ENCODE measurements around the gene ARID1B. TPM values are rescaled to one million over a fixed set of nuclear protein-coding genes. Genes with fewer than 3 reads are reported as not detected.

The ARID1B gene
- total RNA-seq, 2 experiments from 2014 or later = 90.1 to 164 TPM

DNA sequence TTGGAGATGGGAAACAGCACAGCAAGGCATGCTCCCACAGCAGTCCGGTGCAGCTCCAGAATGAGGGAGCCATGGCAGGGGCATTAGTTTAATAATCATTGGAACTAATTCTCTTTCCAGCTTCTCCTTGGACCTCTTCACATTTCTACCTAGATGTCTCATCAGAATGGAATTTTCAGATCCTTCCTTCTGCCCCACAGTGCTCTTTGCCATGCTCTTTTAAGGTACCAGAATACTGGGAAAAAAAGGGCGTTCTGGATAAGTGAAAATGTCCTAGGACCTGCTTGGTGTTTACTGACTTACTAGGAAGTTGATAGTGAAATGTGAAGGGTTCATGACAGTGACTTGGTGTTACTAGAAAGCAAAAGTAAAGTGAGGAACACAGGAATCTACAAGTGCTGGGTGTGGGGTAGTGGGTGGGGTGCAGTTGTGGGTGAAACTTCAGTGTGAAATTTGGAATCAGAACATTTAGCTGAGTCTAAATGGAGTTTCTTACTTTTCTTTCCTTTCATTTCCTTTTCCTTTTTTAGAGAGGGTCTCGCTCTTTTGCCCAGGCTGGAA is 207.1 kb downstream of the ARID1B start:
- intact Hi-C loops (cut with micrococcal nuclease; ENCODE audit: unreplicated experiment) = no loop called here
- no peaks in the 10 kb centered on the region for H3K36me3 ChIP-seq (ENCODE audit: insufficient read depth, low read length)
- no peak for DNase-seq (ENCODE audit: low spot score)
- H3K27ac ChIP-seq (ENCODE audit: low read depth, low read length, poor library complexity, severe bottlenecking) = no peak overlapping the region
- H2AFZ ChIP-seq (ENCODE audit: low read length) = no peak overlapping the region
- POLR2A ChIA-PET = interaction anchor here (0.6 to 4.5 kb wide), 4 partner anchors 8 to 703 kb away, joined by 4 to 19 read pairs (median 5); no protein-coding TSS in a partner anchor
- H3K9me2 ChIP-seq (ENCODE audit: insufficient read depth, low read length) = no peaks in the 10 kb centered on the region
- H3K4me1 ChIP-seq (ENCODE audit: insufficient read depth, low read length, poor library complexity, severe bottlenecking) = peaks cover 93% of the 10 kb centered on the region
- TSS peak; percentile 27 for BruUV-seq (replicated peaks)
- H4K20me1 ChIP-seq (ENCODE audit: insufficient read depth, low read length) = no peaks in the 10 kb centered on the region
- CTCF ChIA-PET (ENCODE audit: unreplicated experiment) = no interaction called here
- TF ChIP-seq EZH2phosphoT487 (IDR thresholded peaks at IDR 0.05; ENCODE audit: borderline replicate concordance, low read depth, low read length) = no peak
- TF ChIP-seq, protein P1, sequence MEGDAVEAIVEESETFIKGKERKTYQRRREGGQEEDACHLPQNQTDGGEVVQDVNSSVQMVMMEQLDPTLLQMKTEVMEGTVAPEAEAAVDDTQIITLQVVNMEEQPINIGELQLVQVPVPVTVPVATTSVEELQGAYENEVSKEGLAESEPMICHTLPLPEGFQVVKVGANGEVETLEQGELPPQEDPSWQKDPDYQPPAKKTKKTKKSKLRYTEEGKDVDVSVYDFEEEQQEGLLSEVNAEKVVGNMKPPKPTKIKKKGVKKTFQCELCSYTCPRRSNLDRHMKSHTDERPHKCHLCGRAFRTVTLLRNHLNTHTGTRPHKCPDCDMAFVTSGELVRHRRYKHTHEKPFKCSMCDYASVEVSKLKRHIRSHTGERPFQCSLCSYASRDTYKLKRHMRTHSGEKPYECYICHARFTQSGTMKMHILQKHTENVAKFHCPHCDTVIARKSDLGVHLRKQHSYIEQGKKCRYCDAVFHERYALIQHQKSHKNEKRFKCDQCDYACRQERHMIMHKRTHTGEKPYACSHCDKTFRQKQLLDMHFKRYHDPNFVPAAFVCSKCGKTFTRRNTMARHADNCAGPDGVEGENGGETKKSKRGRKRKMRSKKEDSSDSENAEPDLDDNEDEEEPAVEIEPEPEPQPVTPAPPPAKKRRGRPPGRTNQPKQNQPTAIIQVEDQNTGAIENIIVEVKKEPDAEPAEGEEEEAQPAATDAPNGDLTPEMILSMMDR (conservative IDR thresholded peaks at IDR 0.05; ENCODE audit: low read length) = no peak
- no peak overlapping the region for H3K4me3 ChIP-seq (ENCODE audit: low read depth, low read length, poor library complexity, severe bottlenecking)
- H3K9me3 ChIP-seq (ENCODE audit: low read length) = no peaks in the 10 kb centered on the region
- peak overlapping the region; percentile 44 for H3K4me2 ChIP-seq (ENCODE audit: low read length)
- H3K79me2 ChIP-seq (ENCODE audit: insufficient read depth, low read depth, low read length) = peaks cover 91% of the 10 kb centered on the region

DNA sequence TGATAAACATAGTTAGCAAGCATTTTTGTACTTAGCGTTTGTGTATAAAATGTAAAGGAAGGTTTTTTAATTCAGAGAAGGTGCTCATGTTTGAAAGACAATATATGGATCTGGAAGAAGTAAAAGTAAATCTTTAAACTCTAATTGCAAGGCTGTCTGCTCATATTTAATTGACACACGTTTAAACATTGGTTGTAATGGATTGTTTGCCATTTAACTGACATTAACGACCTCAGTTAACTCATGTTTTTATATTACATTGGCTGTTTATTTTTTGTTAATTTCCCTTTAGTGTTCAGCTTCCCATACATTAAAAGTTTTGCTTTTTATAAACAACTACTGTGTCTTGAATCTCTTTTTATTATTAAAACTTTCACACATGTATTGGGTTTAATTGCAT is 208.1 kb downstream of the ARID1B start:
- TF ChIP-seq, protein P1 (conservative IDR thresholded peaks at IDR 0.05; ENCODE audit: low read length) = no peak
- TF ChIP-seq EZH2phosphoT487 (IDR thresholded peaks at IDR 0.05; ENCODE audit: borderline replicate concordance, low read depth, low read length) = no peak
- H4K20me1 ChIP-seq (ENCODE audit: insufficient read depth, low read length) = no peaks in the 10 kb centered on the region

More for the DNA sequence above, 208.1 kb downstream of the ARID1B start:
- Histone ChIP-seq H3K36me3 (ENCODE audit: insufficient read depth, low read length) (no peaks in the 10 kb centered on the region), H3K9me3 (ENCODE audit: low read length) (no peaks in the 10 kb centered on the region), H3K4me3 (ENCODE audit: low read depth, low read length, poor library complexity, severe bottlenecking) (no peak overlapping the region), H2AFZ (ENCODE audit: low read length) (no peak overlapping the region), H3K4me1 (ENCODE audit: insufficient read depth, low read length, poor library complexity, severe bottlenecking) (peaks cover 100% of the 10 kb centered on the region), H3K4me2 (ENCODE audit: low read length) (0 out of 2 replicates have a peak overlapping the region, but pooled peaks have one; percentile 44), H3K27ac (ENCODE audit: low read depth, low read length, poor library complexity, severe bottlenecking) (peak overlapping the region; percentile 99), H3K79me2 (ENCODE audit: insufficient read depth, low read depth, low read length) (peaks cover 91% of the 10 kb centered on the region), H3K9me2 (ENCODE audit: insufficient read depth, low read length) (no peaks in the 10 kb centered on the region)
- no TSS peak for BruUV-seq (replicated peaks)
- POLR2A ChIA-PET = interaction anchor here (1.3 to 4.5 kb wide), 5 partner anchors 7 to 65 kb away, joined by 4 to 19 read pairs (median 11); no protein-coding TSS in a partner anchor
- intact Hi-C loops (cut with micrococcal nuclease; ENCODE audit: unreplicated experiment) = no loop called here
- no peak for DNase-seq (ENCODE audit: low spot score)
- CTCF ChIA-PET (ENCODE audit: unreplicated experiment) = no interaction called here

Data from OCI-LY7 (cell line).